Activated CD8-positive, alpha-beta memory T cell treated with anti-CD3 and anti-CD28 coated beads for 4 hours (primary cell): ENCODE measurements around the gene KRTAP5-5.
"Not testable (repeated sequence)": the region's sequence is repeated elsewhere in the genome, so short reads cannot be mapped to it uniquely, and the experiment has no call there.

Experiments
- DNase-seq, 2 donors: peaks; one replicate each; pipeline ENCODE4 v3.0.0-alpha.2; 2020; ENCODE audit warnings: low read depth in 2 of 2

KRTAP5-5 gene

GRCh38 chr11:1629326-1630185 is at the start of gene KRTAP5-5:
TSS of gene KRTAP5-5 (plus strand) at chr11:1629775. CDS start at chr11:1629841, 66 bp downstream.
- DNase-seq, result no peak

GRCh38 chr11:1581976-1582375 is 47.6 kb upstream of the KRTAP5-5 start:
- no peak for DNase-seq

GRCh38 chr11:1582909-1583308 is 46.7 kb upstream of the KRTAP5-5 start:
- not testable (repeated sequence) for DNase-seq

- DNase-seq, result not testable (repeated sequence)
Measured at GRCh38 chr11:1584661-1585370, 44.8 kb upstream of the KRTAP5-5 start, which contains the start of gene KRTAP5-1. TSS of gene KRTAP5-1 (minus strand) at chr11:1585283. CDS start at chr11:1585249, 34 bp downstream.

- DNase-seq, result no peak
Measured at GRCh38 chr11:1586699-1587098, 42.9 kb upstream of the KRTAP5-5 start.

GRCh38 chr11:1589191-1589963 is 40.2 kb upstream of the KRTAP5-5 start:
- not testable (repeated sequence) for DNase-seq

- no peak for DNase-seq
Measured at GRCh38 chr11:1589996-1590395, 39.6 kb upstream of the KRTAP5-5 start.

- DNase-seq, result no peak
Measured at GRCh38 chr11:1592628-1593027, 36.9 kb upstream of the KRTAP5-5 start.

GRCh38 chr11:1595994-1596575 is 33.5 kb upstream of the KRTAP5-5 start:
- not testable (repeated sequence) for DNase-seq

- not testable (repeated sequence) for DNase-seq
Measured at GRCh38 chr11:1596576-1597121, 32.9 kb upstream of the KRTAP5-5 start.

- no peak for DNase-seq
Measured at GRCh38 chr11:1597331-1597993, 32.1 kb upstream of the KRTAP5-5 start.

GRCh38 chr11:1597994-1598380 is 31.6 kb upstream of the KRTAP5-5 start, which contains the start of gene KRTAP5-2:
TSS of gene KRTAP5-2 (minus strand) at chr11:1598294. CDS start at chr11:1598250, 44 bp downstream.
- no peak for DNase-seq

GRCh38 chr11:1598406-1598805 is 31.2 kb upstream of the KRTAP5-5 start:
- DNase-seq, result not testable (repeated sequence)

GRCh38 chr11:1598816-1599215 is 30.8 kb upstream of the KRTAP5-5 start:
- DNase-seq, result no peak

GRCh38 chr11:1600626-1601025 is 28.9 kb upstream of the KRTAP5-5 start:
- DNase-seq, result no peak

- DNase-seq, result not testable (repeated sequence)
Measured at GRCh38 chr11:1601663-1602062, 27.9 kb upstream of the KRTAP5-5 start.

- no peak for DNase-seq
Measured at GRCh38 chr11:1603629-1604028, 25.9 kb upstream of the KRTAP5-5 start.

GRCh38 chr11:1604181-1604580 is 25.4 kb upstream of the KRTAP5-5 start:
- no peak for DNase-seq

- no peak for DNase-seq
Measured at GRCh38 chr11:1604711-1605110, 24.9 kb upstream of the KRTAP5-5 start.

- not testable (repeated sequence) for DNase-seq
Measured at GRCh38 chr11:1605923-1606322, 23.7 kb upstream of the KRTAP5-5 start.
